Measurements from ENCODE around the gene ZFAND3.

Gene ZFAND3

GRCh38 chr6:38107073-38107472, 287.5 kb downstream of the ZFAND3 start:
- TF ChIP-seq CTCF (IDR thresholded peaks at IDR 0.05) = no peak

- TF ChIP-seq CTCF (IDR thresholded peaks at IDR 0.05) = no peak
These were observed 291.0 kb downstream of the ZFAND3 start for GRCh38 chr6:38110481-38110971.

- no peak for TF ChIP-seq CTCF (IDR thresholded peaks at IDR 0.05)
These were observed 292.7 kb downstream of the ZFAND3 start for GRCh38 chr6:38112181-38112580.

GRCh38 chr6:38113825-38114576, 294.5 kb downstream of the ZFAND3 start:
- TF ChIP-seq CTCF (IDR thresholded peaks at IDR 0.05) = no peak

- TF ChIP-seq CTCF (IDR thresholded peaks at IDR 0.05) = no peak
These were observed 295.6 kb downstream of the ZFAND3 start for GRCh38 chr6:38114976-38115625.

- TF ChIP-seq CTCF (IDR thresholded peaks at IDR 0.05) = no peak
These were observed 296.1 kb downstream of the ZFAND3 start for GRCh38 chr6:38115626-38116008.

- no peak for TF ChIP-seq CTCF (IDR thresholded peaks at IDR 0.05)
These were observed 296.7 kb downstream of the ZFAND3 start for GRCh38 chr6:38116248-38116647.

Data from LNCAP (cell line).